ENCODE data around the gene AGBL1.

Gene AGBL1

DNA sequence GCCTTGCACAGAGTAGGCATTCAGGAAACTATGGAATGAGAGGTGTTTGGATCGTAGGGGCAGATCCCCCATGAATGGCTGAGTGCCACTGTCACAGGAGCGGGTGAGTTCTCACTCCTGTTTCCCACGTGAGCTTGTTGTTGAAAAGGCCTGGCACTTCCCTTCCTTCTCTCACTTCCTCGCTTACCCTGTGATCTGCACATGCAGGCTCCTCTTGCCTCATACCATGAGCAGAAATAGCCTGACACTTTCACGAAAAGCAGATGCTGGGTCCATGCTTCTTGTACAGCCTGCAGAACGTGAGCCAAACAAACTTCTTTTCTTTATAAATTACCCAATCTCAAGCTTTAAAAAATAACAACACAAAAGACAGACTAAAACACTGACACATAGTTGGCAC is 55.4 kb downstream of the AGBL1 start:
- TF ChIP-seq, protein P1, sequence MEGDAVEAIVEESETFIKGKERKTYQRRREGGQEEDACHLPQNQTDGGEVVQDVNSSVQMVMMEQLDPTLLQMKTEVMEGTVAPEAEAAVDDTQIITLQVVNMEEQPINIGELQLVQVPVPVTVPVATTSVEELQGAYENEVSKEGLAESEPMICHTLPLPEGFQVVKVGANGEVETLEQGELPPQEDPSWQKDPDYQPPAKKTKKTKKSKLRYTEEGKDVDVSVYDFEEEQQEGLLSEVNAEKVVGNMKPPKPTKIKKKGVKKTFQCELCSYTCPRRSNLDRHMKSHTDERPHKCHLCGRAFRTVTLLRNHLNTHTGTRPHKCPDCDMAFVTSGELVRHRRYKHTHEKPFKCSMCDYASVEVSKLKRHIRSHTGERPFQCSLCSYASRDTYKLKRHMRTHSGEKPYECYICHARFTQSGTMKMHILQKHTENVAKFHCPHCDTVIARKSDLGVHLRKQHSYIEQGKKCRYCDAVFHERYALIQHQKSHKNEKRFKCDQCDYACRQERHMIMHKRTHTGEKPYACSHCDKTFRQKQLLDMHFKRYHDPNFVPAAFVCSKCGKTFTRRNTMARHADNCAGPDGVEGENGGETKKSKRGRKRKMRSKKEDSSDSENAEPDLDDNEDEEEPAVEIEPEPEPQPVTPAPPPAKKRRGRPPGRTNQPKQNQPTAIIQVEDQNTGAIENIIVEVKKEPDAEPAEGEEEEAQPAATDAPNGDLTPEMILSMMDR (IDR thresholded peaks at IDR 0.05; ENCODE audit: control extremely low read depth, extremely low read depth, low read depth, missing control alignments), result no peak
- ChIA-PET POLR2A (no interaction called here), CTCF (no interaction called here)
- no peak for DNase-seq (ENCODE audit: extremely low spot score)

DNA sequence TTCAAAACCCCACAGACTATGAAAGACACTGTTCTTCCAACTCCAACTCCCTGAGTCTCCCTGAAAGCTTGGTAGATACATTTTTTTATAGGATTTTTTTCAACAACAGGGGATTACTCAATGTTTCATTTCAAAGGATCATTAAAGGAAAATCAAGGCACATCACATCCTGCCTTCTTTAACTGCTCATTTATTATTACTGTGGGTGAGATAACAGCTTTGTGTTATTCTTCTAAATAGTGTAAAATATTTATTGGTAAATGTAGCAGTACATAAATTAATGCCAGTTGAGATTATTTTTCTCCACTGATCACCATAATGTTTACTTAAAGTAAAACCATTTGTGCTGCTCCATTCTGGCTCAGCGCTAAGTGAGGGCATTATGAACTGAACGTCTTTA is 57.2 kb downstream of the AGBL1 start:
- POLR2A ChIA-PET, result no interaction called here

GRCh38 chr15:86138798-86139197 is 59.1 kb downstream of the AGBL1 start:
- CTCF ChIA-PET, result no interaction called here
- POLR2A ChIA-PET, result no interaction called here
- no peak for DNase-seq (ENCODE audit: extremely low spot score)
- TF ChIP-seq, protein P1 (IDR thresholded peaks at IDR 0.05; ENCODE audit: control extremely low read depth, extremely low read depth, low read depth, missing control alignments), result no peak

More for the DNA sequence above, 57.2 kb downstream of the AGBL1 start:
- TF ChIP-seq, protein P1 (IDR thresholded peaks at IDR 0.05; ENCODE audit: control extremely low read depth, extremely low read depth, low read depth, missing control alignments), result no peak
- DNase-seq (ENCODE audit: extremely low spot score), result no peak
- CTCF ChIA-PET, result no interaction called here

- ChIA-PET CTCF (no interaction called here), POLR2A (no interaction called here)
- TF ChIP-seq, protein P1 (IDR thresholded peaks at IDR 0.05; ENCODE audit: control extremely low read depth, extremely low read depth, low read depth, missing control alignments), result no peak
- DNase-seq (ENCODE audit: extremely low spot score), result peak; percentile 11
Observed at GRCh38 chr15:86139828-86140227, 60.2 kb downstream of the AGBL1 start.

GRCh38 chr15:86154705-86155104 is 75.0 kb downstream of the AGBL1 start:
- no peak for DNase-seq (ENCODE audit: extremely low spot score)
- ChIA-PET CTCF (no interaction called here), POLR2A (no interaction called here)
- TF ChIP-seq, protein P1 (IDR thresholded peaks at IDR 0.05; ENCODE audit: control extremely low read depth, extremely low read depth, low read depth, missing control alignments), result no peak

GRCh38 chr15:86155551-86155950 is 75.9 kb downstream of the AGBL1 start:
- ChIA-PET POLR2A (no interaction called here), CTCF (no interaction called here)
- DNase-seq (ENCODE audit: extremely low spot score), result no peak
- TF ChIP-seq, protein P1 (IDR thresholded peaks at IDR 0.05; ENCODE audit: control extremely low read depth, extremely low read depth, low read depth, missing control alignments), result no peak

All from GM10248 (cell line).